Heart right ventricle (tissue), 16 donors: Measurements from ENCODE around the gene EZR. TPM values are rescaled to one million over a fixed set of nuclear protein-coding genes. Genes with fewer than 3 reads are reported as not detected.

Experiments
- ATAC-seq, 8 donors: fragments of 200-7000 bp; cut with Tn5 transposase; one replicate each; pipeline ENCODE4 v1.9.1; 2020; ENCODE audit warnings: mild to moderate bottlenecking in 8 of 8, moderate library complexity in 8 of 8, moderate number of reproducible peaks in 1 of 8
- DNase-seq, 2 donors: peaks; one replicate each; pipeline ENCODE4 v3.0.0-alpha.2; 2020
- H3K27ac ChIP-seq, 10 donors: fragments of 200-600 bp; sonication (generic) in 2 of 10; one replicate each; pipeline versions ENCODE4 v1.5.0 to v1.8.0; 2020 to 2022; ENCODE audit warnings: mild to moderate bottlenecking in 3 of 10
- H3K27me3 ChIP-seq, 7 donors: fragments of 200-600 bp; one replicate each; pipeline ENCODE4 v1.8.0; 2021 to 2022; ENCODE audit warnings: mild to moderate bottlenecking in 2 of 7
- H3K36me3 ChIP-seq, 9 donors: fragments of 200-600 bp; sonication (generic) in 1 of 9; one replicate each; pipeline versions ENCODE4 v1.5.0 to v1.8.0; 2020 to 2022; ENCODE audit warnings: mild to moderate bottlenecking in 2 of 9
- H3K4me1 ChIP-seq, 9 donors: fragments of 200-600 bp; sonication (generic) in 1 of 9; one replicate each; pipeline versions ENCODE4 v1.5.0 to v1.8.0; 2020 to 2022; ENCODE audit warnings: mild to moderate bottlenecking in 4 of 9
- H3K4me3 ChIP-seq, 10 donors: fragments of 200-600 bp; sonication (generic) in 2 of 10; one replicate each; pipeline versions ENCODE4 v1.5.0 to v1.8.0; 2020 to 2022; ENCODE audit warnings: mild to moderate bottlenecking in 7 of 10, moderate library complexity in 2 of 10
- H3K9me3 ChIP-seq, 11 donors: fragments of 200-600 bp in 10 of 11; sonication (generic) in 2 of 11; one replicate each; pipeline versions ENCODE4 v1.5.0 to v1.8.0; 2013 to 2022; ENCODE audit warnings: mild to moderate bottlenecking in 2 of 11, control low read depth in 1 of 11, moderate library complexity in 1 of 11
- CTCF ChIP-seq, 9 donors: fragments of 200-600 bp; sonication (generic) in 2 of 9; IDR thresholded peaks; one replicate each; pipeline versions ENCODE4 v1.5.0 to v1.8.0; 2021 to 2022; ENCODE audit warnings: antibody characterized with exemption in 9 of 9, mild to moderate bottlenecking in 5 of 9, moderate library complexity in 1 of 9
- WGBS, 2 donors: extraction: QIAGEN DNeasy Blood & Tissue Kit; methylation state at CpG; one replicate each; pipeline ENCODE4 v1.1.7; 2013; ENCODE audit warnings: inconsistent platforms in 1 of 2; 5-methylcytosine and 5-hydroxymethylcytosine counted together
- intact Hi-C, 10 donors: fragments of 100-400 bp; cut with DNase I; formaldehyde crosslinking; loops; one replicate each; pipeline versions ENCODE4 v1.11.1 to v1.14.2; 2022
- long read RNA-seq, 3 donors: library from polyadenylated mRNA; unstranded; transcript quantifications; one replicate each; pipeline ENCODE4 v2.0.0, GENCODE V29; 2020 to 2021
- polyA plus RNA-seq, 2 donors: library from polyadenylated mRNA; stranded (reverse); fragments of 200-250 nt; gene quantifications; one replicate each; pipeline ENCODE4 v1.2.3, GENCODE V29; 2013
- total RNA-seq, 10 donors: library from RNA; stranded (reverse); fragmentation: NEBNext Ultra II Directional in 3 of 10; extraction: Animal tissue kit (Norgen Biotek cat#: 25700) in 3 of 10; gene quantifications; one replicate each; pipeline versions ENCODE4 v1.2.1 to v1.2.4, GENCODE V29; 2021 to 2023
- donor health status: Arrhythmogenic right ventricular cardiomyopathy.
- donor health status: ischemic (EF 13 %, LVEDD 7.1; RV severe dilation, severe dysfunction).
- donor health status: healthy with polysubstance abuse.
- donor health status: DM: no; HTN: yes; CAD: no.
- donor health status: DM: no; HTN: no; CAD: no.
- donor health status: ischemic (EF 25% LVEDD 6.9; RV normal size, moderate dysfunction).
- donor health status: ischemic (EF 25% LVEDD 5.7; RV mildly dilated, moderate dysfunction).
- donor health status: healthy.
- donor health status: DM: yes; HTN: yes; CAD: no.
- donor health status: Ischemic cardiomyopathy.
- donor health status: ischemic (EF 35%, LVEDD 5.7; RV mildly dilated, moderate dysfunction).
- donor health status: nonischemic (EF 11% LVEDD 7.7; RV severe dilation, severe dysfunction).
- donor health status: DM: yes; HTN: yes; CAD: no.
- donor health status: PGD.
- donor health status: ischemic (EF 29% LVEDD 5.4; RV normal size, mild dysfunction).
- donor health status: nonischemic (EF 23%, LVEDD 6.1; RV moderate dilation, normal function).

The EZR gene
- total RNA-seq: 100 to 1,000 TPM; 148 to 227 (median 186) TPM
- 100 to 1,000 TPM in 1 of 2 donors, 10 to 100 TPM in 1; 90.3 to 322 TPM for polyA plus RNA-seq
- long read RNA-seq, donor 1, transcript EZR-202 (14 exons, 3,096 nt): major isoform, 299 of 525 reads
- long read RNA-seq, donor 1, transcript EZR-201 (13 exons, 3,068 nt): minor isoform, 145 of 525 reads
- long read RNA-seq, donor 1, partial matches to known transcripts: 48 of 525 reads
- long read RNA-seq, donor 1, other reads (novel, unspliced or antisense): 33 of 525 reads
- long read RNA-seq, donor 2, transcript EZR-201 (13 exons, 3,068 nt): minor isoform, 134 of 550 reads
- long read RNA-seq, donor 2, transcript EZR-202 (14 exons, 3,096 nt): major isoform, 333 of 550 reads
- long read RNA-seq, donor 2, partial matches to known transcripts: 57 of 550 reads
- long read RNA-seq, donor 2, other reads (novel, unspliced or antisense): 26 of 550 reads
- long read RNA-seq, donor 3, transcript EZR-202 (14 exons, 3,096 nt): major isoform, 634 of 1,051 reads
- long read RNA-seq, donor 3, transcript EZR-201 (13 exons, 3,068 nt): minor isoform, 192 of 1,051 reads
- long read RNA-seq, donor 3, partial matches to known transcripts: 174 of 1,051 reads
- long read RNA-seq, donor 3, other reads (novel, unspliced or antisense): 51 of 1,051 reads

GRCh38 chr6:158819213-158819976 is at the start of gene EZR:
TSS of gene EZR (minus strand) at chr6:158819368. CDS start at chr6:158818093, 1,275 bp downstream.
- Histone ChIP-seq H3K4me1 (peaks cover 3 to 42% (median 30%) of the 10 kb centered on the region in 9 donors), H3K36me3 (peaks cover 0 to 3% (median 0%) of the 10 kb centered on the region in 9 donors), H3K4me3 (peak within 1 kb of the TSS; percentile 57 to 95 (median 87)), H3K9me3 (no peaks in the 10 kb centered on the region), H3K27ac (peak within 1 kb of the TSS; percentile 82 to 96 (median 94)), H3K27me3 (no peaks in the 10 kb centered on the region)
- peak; percentile 71 to 81 (median 78) for ATAC-seq
- TF ChIP-seq CTCF (IDR thresholded peaks at IDR 0.05): peak in 2 of 9 donors; percentile 7 to 17
- intact Hi-C loops: loop anchor here in 6 of 10 donors (5.0 to 10.0 kb wide), 4 partner anchors 48 to 155 kb away; no protein-coding TSS in a partner anchor
- peak; percentile 74 to 87 for DNase-seq
- WGBS, 2 donors: 11 to 12% methylated on average over 56 to 66 of the region's 67 CpGs

DNA sequence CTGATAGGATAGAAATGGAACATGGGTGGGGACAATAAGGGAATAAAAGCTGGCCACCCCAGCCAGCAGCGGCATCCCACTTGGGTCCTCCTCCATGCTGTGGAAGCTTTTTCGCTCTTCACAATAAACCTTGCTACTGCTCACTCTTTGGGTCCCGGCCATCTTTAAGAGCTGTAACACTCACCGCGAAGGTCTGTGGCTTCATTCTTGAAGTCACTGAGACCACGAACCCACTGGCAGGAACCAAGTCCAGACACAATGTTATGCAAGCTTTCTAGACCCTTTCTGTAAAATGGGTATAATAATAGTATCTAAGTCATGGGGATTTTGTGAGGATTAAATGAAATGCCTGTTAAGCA is 48.9 kb upstream of the EZR start:
- DNase-seq (no peak), ATAC-seq (no peak)
- Histone ChIP-seq H3K4me3 (no peak overlapping the region), H3K9me3 (peaks cover 0 to 4% (median 0%) of the 10 kb centered on the region in 11 donors), H3K27me3 (no peaks in the 10 kb centered on the region), H3K36me3 (no peaks in the 10 kb centered on the region), H3K27ac (no peak overlapping the region), H3K4me1 (peaks cover 0 to 14% (median 3%) of the 10 kb centered on the region in 9 donors)
- intact Hi-C loops: loop anchor here in 2 of 10 donors (5.0 kb wide), 1 partner anchor 51 kb away; the partner anchor contains the start of gene EZR (in 2 of the 2)
- WGBS, 2 donors: 96 to 99% methylated on average over 6 of the region's 6 CpGs
- no peak for TF ChIP-seq CTCF (IDR thresholded peaks at IDR 0.05)

- H3K36me3 ChIP-seq: no peaks in the 10 kb centered on the region
- no peaks in the 10 kb centered on the region for H3K27me3 ChIP-seq
- ATAC-seq: no peak
- intact Hi-C loops: loop anchor here in 2 of 10 donors (5.0 kb wide), 1 partner anchor 50 kb away; the partner anchor contains the start of gene EZR (in 2 of the 2)
- no peak for TF ChIP-seq CTCF (IDR thresholded peaks at IDR 0.05)
- 92 to 93% methylated on average over 10 of the region's 10 CpGs for whole genome bisulfite sequencing, 2 donors
- H3K27ac ChIP-seq: no peak overlapping the region
- DNase-seq: no peak
- no peak overlapping the region for H3K4me3 ChIP-seq
- H3K9me3 ChIP-seq: peaks cover 0 to 4% (median 0%) of the 10 kb centered on the region in 11 donors
- peaks cover 0 to 14% (median 3%) of the 10 kb centered on the region in 9 donors for H3K4me1 ChIP-seq
These were observed 48.4 kb upstream of the EZR start for GRCh38 chr6:158867381-158868121.
